Naive thymus-derived CD4-positive, alpha-beta T cell (primary cell): ENCODE results near the gene RASA3. TPM values are rescaled to one million over a fixed set of nuclear protein-coding genes. Genes with fewer than 3 reads are reported as not detected.

ENCODE experiments used
- ATAC-seq: fragments of 150-1000 bp; cut with Tn5 transposase; 2 replicates; pipeline ENCODE4 v1.10.0; 2021; ENCODE audit warnings: mild to moderate bottlenecking, moderate library complexity
- CTCF ChIA-PET: fragments of 350-600 bp; sonication (Branson Sonifier 250); formaldehyde crosslinking; loops from one replicate; lab custom pipeline; 2021; ENCODE audit warnings: antibody characterized with exemption; lab: Charles Lee
- POLR2A ChIA-PET: fragments of 350-600 bp; sonication (Branson Sonifier 250); formaldehyde crosslinking; loops from one replicate; lab custom pipeline; 2021; ENCODE audit warnings: antibody characterized with exemption, inconsistent platforms; lab: Charles Lee
- DNase-seq, 9 donors: peaks; one replicate each; pipeline versions ENCODE4 v3.0.0 to v3.0.0-alpha.2; 2020 to 2022; ENCODE audit warnings: mixed read lengths in 1 of 9
- H3K27ac ChIP-seq: one replicate; pipeline ENCODE4 v1.7.0; 2013; ENCODE audit warnings: mild to moderate bottlenecking, low read depth, low read length, moderate library complexity
- H3K27me3 ChIP-seq, 2 donors: one replicate each; pipeline ENCODE4 v1.7.0; 2013; ENCODE audit warnings: low read length in 2 of 2, mild to moderate bottlenecking in 2 of 2, moderate library complexity in 2 of 2; ENCODE audit not compliant: control insufficient read depth in 2 of 2, insufficient read depth in 2 of 2
- H3K36me3 ChIP-seq, 3 experiments: 1 replicate in 2 of 3; 2 replicates in 1 of 3; pipeline ENCODE4 v1.7.0; 2013; ENCODE audit warnings: low read length in 3 of 3, mild to moderate bottlenecking in 3 of 3, moderate library complexity in 1 of 3; ENCODE audit not compliant: insufficient read depth in 3 of 3, control insufficient read depth in 2 of 3
- H3K4me1 ChIP-seq, 2 donors: one replicate each; pipeline ENCODE4 v1.7.0; 2013; ENCODE audit warnings: low read length in 2 of 2, mild to moderate bottlenecking in 2 of 2, moderate library complexity in 1 of 2; ENCODE audit not compliant: control insufficient read depth in 2 of 2, insufficient read depth in 2 of 2
- H3K4me3 ChIP-seq: 2 replicates; pipeline ENCODE4 v1.7.0; 2013; ENCODE audit warnings: mild to moderate bottlenecking, low read length
- H3K9me3 ChIP-seq, 3 experiments: 1 replicate in 2 of 3; 2 replicates in 1 of 3; pipeline ENCODE4 v1.7.0; 2013; ENCODE audit warnings: low read length in 3 of 3; ENCODE audit not compliant: control insufficient read depth in 2 of 3
- H3K27ac Mint-ChIP-seq, 9 donors: one replicate each; pipeline ENCODE4 v1.8.0; 2020 to 2022; ENCODE audit warnings: mixed read lengths in 9 of 9, mild to moderate bottlenecking in 8 of 9, moderate library complexity in 5 of 9, inconsistent platforms in 2 of 9
- H3K27me3 Mint-ChIP-seq, 5 donors: one replicate each; pipeline ENCODE4 v1.8.0; 2021 to 2022; ENCODE audit warnings: mixed read lengths in 5 of 5, mild to moderate bottlenecking in 1 of 5
- H3K36me3 Mint-ChIP-seq, 5 donors: one replicate each; pipeline ENCODE4 v1.8.0; 2020 to 2022; ENCODE audit warnings: mixed read lengths in 5 of 5, mild to moderate bottlenecking in 3 of 5, inconsistent platforms in 1 of 5
- H3K4me1 Mint-ChIP-seq, 7 donors: one replicate each; pipeline ENCODE4 v1.8.0; 2020 to 2022; ENCODE audit warnings: mixed read lengths in 7 of 7, mild to moderate bottlenecking in 3 of 7, inconsistent platforms in 1 of 7
- H3K4me3 Mint-ChIP-seq, 10 donors: one replicate each; pipeline ENCODE4 v1.8.0; 2020 to 2022; ENCODE audit warnings: mild to moderate bottlenecking in 10 of 10, mixed read lengths in 10 of 10, moderate library complexity in 6 of 10, inconsistent platforms in 2 of 10
- H3K9me3 Mint-ChIP-seq, 11 donors: one replicate each; pipeline ENCODE4 v1.8.0; 2020 to 2022; ENCODE audit warnings: mixed read lengths in 11 of 11, mild to moderate bottlenecking in 4 of 11, inconsistent platforms in 1 of 11, moderate library complexity in 1 of 11
- intact Hi-C, 2 donors: fragments of 100-400 bp; cut with micrococcal nuclease; formaldehyde crosslinking; loops; one replicate each; pipeline ENCODE4 v1.15.1; 2023
- polyA plus RNA-seq, 2 donors: library from polyadenylated mRNA; unstranded; fragments of 300-500 nt; fragmentation: Illumina TruSeq; gene quantifications; one replicate each; pipeline ENCODE4 v1.2.3, GENCODE V29; 2021
- total RNA-seq, 6 experiments: library from RNA in 5 of 6; stranded (reverse) in 5 of 6; gene quantifications; 1 replicate in 5 of 6; 2 replicates in 1 of 6; pipeline ENCODE4 v1.2.3 and lab custom pipeline; 2021 to 2026

RASA3 gene
- total and polyA plus RNA-seq, 7 experiments from 2014 or later, result 109 to 227 (median 195) TPM

DNA sequence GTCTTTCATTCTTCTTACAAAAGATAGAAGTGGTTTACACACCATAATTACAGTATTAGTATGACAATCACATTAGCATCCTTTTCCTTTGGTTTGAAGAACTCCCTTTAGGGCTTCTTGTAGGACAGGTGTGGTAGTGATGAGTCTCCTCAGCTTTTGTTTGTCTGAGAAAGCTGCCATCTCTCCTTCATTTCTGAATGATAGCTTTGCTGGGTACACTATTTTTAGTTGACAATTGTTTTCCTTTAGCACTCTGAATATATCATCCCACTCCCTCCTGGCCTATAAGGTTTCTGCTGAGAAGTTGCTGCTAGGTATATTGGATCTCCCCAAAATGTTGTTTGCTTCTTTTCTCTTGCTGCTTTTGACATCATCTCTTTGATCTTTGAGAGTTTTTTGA lies 39.3 kb downstream of the RASA3 start:
- Mint-ChIP-seq H3K4me3 (peak overlapping the region in 4 of 10 donors; percentile 10 to 51 (median 32)), H3K27me3 (no peaks in the 10 kb centered on the region), H3K27ac (peak overlapping the region in 8 of 9 donors; percentile 52 to 79 (median 73)), H3K36me3 (peaks cover 21 to 75% (median 67%) of the 10 kb centered on the region in 5 donors), H3K4me1 (peaks cover 28 to 95% (median 71%) of the 10 kb centered on the region in 7 donors), H3K9me3 (peaks cover 10 to 49% (median 30%) of the 10 kb centered on the region in 11 donors)
- Histone ChIP-seq H3K4me3 (no peak overlapping the region), H3K4me1 (peaks cover 39 to 50% of the 10 kb centered on the region in 2 donors), H3K9me3 (peaks cover 5 to 23% (median 9%) of the 10 kb centered on the region in 3 experiments), H3K27ac (no peak overlapping the region), H3K36me3 (peaks cover 0 to 44% (median 0%) of the 10 kb centered on the region in 3 experiments), H3K27me3 (no peaks in the 10 kb centered on the region)
- ChIA-PET CTCF (interaction anchor here (1.6 kb wide), 1 partner anchor 16 kb away, joined by 3 read pairs; no protein-coding TSS in a partner anchor), POLR2A (interaction anchor here (1.2 to 1.7 kb wide), 4 partner anchors 12 to 28 kb away, joined by 4 to 8 read pairs (median 5); no protein-coding TSS in a partner anchor)
- no peak for ATAC-seq
- no peak for DNase-seq
- intact Hi-C loops, result no loop called here

- Mint-ChIP-seq H3K27me3 (no peaks in the 10 kb centered on the region), H3K4me3 (peak overlapping the region in 2 of 10 donors; percentile 51 to 62), H3K36me3 (peaks cover 18 to 80% (median 65%) of the 10 kb centered on the region in 5 donors), H3K27ac (peak overlapping the region in 6 of 9 donors; percentile 4 to 78 (median 50)), H3K4me1 (peaks cover 26 to 92% (median 64%) of the 10 kb centered on the region in 7 donors), H3K9me3 (peaks cover 10 to 49% (median 29%) of the 10 kb centered on the region in 11 donors)
- Histone ChIP-seq H3K27me3 (no peaks in the 10 kb centered on the region), H3K27ac (no peak overlapping the region), H3K9me3 (peaks cover 5 to 23% (median 9%) of the 10 kb centered on the region in 3 experiments), H3K4me3 (no peak overlapping the region), H3K36me3 (peaks cover 0 to 43% (median 0%) of the 10 kb centered on the region in 3 experiments), H3K4me1 (peaks cover 32 to 44% of the 10 kb centered on the region in 2 donors)
- no peak for DNase-seq
- intact Hi-C loops, result no loop called here
- ATAC-seq, result no peak
- ChIA-PET POLR2A (interaction anchor here (0.6 kb wide), 1 partner anchor 131 kb away, joined by 3 read pairs; no protein-coding TSS in a partner anchor), CTCF (no interaction called here)
Observed at GRCh38 chr13:114092468-114092867, 40.0 kb downstream of the RASA3 start.

DNA sequence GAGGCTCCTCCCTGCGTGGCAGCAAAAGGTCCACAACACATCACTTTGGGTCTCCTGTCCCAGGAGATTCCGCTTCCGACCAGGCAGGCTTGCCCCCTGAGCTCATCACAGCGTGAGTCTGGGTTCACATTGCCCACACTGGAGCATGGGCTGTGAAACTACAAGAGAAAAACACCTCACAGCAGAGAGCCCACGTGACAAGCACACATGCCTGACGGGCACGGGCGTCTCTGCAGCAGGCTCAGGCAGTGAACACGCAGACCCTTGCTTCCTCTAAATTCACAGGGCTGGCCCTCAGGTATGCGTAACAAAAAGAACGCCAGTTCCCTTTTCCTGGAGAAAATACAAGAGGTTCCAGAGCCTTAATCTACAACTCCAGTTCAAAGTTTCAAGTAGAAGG lies 41.9 kb downstream of the RASA3 start:
- peak overlapping the region in 8 of 9 donors; percentile 28 to 86 (median 86) for H3K27ac Mint-ChIP-seq
- no peak for DNase-seq
- peak overlapping the region; percentile 4 for H3K27ac ChIP-seq
- peaks cover 0 to 28% (median 0%) of the 10 kb centered on the region in 3 experiments for H3K36me3 ChIP-seq
- ChIA-PET CTCF (interaction anchor here (1.4 kb wide), 1 partner anchor 19 kb away, joined by 4 read pairs; no protein-coding TSS in a partner anchor), POLR2A (interaction anchor here (1.0 kb wide), 1 partner anchor 22 kb away, joined by 3 read pairs; no protein-coding TSS in a partner anchor)
- peak; percentile 57 for ATAC-seq
- H3K4me3 ChIP-seq, result no peak overlapping the region
- H3K4me1 Mint-ChIP-seq, result peaks cover 7 to 76% (median 44%) of the 10 kb centered on the region in 7 donors
- peaks cover 10 to 49% (median 30%) of the 10 kb centered on the region in 11 donors for H3K9me3 Mint-ChIP-seq
- peaks cover 11 to 65% (median 47%) of the 10 kb centered on the region in 5 donors for H3K36me3 Mint-ChIP-seq
- H3K4me1 ChIP-seq, result peaks cover 13 to 24% of the 10 kb centered on the region in 2 donors
- peak overlapping the region in 7 of 10 donors; percentile 23 to 53 (median 42) for H3K4me3 Mint-ChIP-seq
- no peaks in the 10 kb centered on the region for H3K27me3 ChIP-seq
- H3K9me3 ChIP-seq, result peaks cover 5 to 23% (median 9%) of the 10 kb centered on the region in 3 experiments
- no peaks in the 10 kb centered on the region for H3K27me3 Mint-ChIP-seq
- intact Hi-C loops, result no loop called here

DNA sequence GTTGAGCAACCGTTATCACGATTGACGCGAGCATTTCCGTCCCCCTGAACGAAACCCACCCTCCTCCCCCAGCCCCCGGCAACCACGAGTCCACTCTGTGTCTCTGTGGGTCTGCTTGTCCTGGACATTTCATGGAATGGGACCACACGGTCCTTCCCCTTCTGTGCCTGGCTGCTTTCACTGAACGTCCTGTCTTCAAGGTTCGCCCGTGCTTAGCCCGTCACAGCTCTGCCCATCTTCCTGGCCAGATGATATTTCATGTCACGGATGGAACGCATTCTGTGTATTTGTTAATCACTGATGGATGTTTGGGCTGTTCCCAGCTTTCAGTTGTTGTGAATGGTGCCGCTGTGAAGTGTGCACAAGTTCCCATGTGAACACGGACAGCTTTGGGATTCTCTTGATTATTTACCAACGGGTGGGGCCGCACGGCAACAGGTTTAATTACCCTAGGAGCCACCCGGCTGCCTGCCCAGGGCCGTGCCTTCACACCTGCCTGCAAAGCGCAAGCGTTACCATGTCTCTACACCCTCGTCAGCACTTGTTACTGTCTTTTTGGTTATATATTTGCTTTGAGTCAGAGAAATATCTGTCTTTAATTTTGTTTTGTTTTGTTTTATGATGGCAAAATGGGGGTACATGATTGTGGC lies 42.5 kb downstream of the RASA3 start:
- peak overlapping the region in 7 of 9 donors; percentile 55 to 86 (median 86) for H3K27ac Mint-ChIP-seq
- peaks cover 4 to 70% (median 38%) of the 10 kb centered on the region in 7 donors for H3K4me1 Mint-ChIP-seq
- no peak for DNase-seq
- Histone ChIP-seq H3K9me3 (peaks cover 5 to 23% (median 9%) of the 10 kb centered on the region in 3 experiments), H3K27ac (peak overlapping the region; percentile 4), H3K27me3 (no peaks in the 10 kb centered on the region), H3K36me3 (peaks cover 0 to 22% (median 0%) of the 10 kb centered on the region in 3 experiments), H3K4me1 (peaks cover 7 to 19% of the 10 kb centered on the region in 2 donors), H3K4me3 (no peak overlapping the region)
- peaks cover 11 to 61% (median 44%) of the 10 kb centered on the region in 5 donors for H3K36me3 Mint-ChIP-seq
- ChIA-PET POLR2A (interaction anchor here (1.0 kb wide), 1 partner anchor 22 kb away, joined by 3 read pairs; no protein-coding TSS in a partner anchor), CTCF (no interaction called here)
- no peak for ATAC-seq
- H3K27me3 Mint-ChIP-seq, result no peaks in the 10 kb centered on the region
- peak overlapping the region in 7 of 10 donors; percentile 23 to 58 (median 42) for H3K4me3 Mint-ChIP-seq
- intact Hi-C loops, result no loop called here
- peaks cover 10 to 48% (median 30%) of the 10 kb centered on the region in 11 donors for H3K9me3 Mint-ChIP-seq

GRCh38 chr13:114089341-114089740 lies 43.1 kb downstream of the RASA3 start:
- no peaks in the 10 kb centered on the region for H3K27me3 ChIP-seq
- H3K4me3 ChIP-seq, result no peak overlapping the region
- peak overlapping the region in 4 of 9 donors; percentile 38 to 86 (median 77) for H3K27ac Mint-ChIP-seq
- H3K4me3 Mint-ChIP-seq, result peak overlapping the region in 1 of 10 donors; percentile 38
- no peak for DNase-seq
- H3K36me3 Mint-ChIP-seq, result peaks cover 11 to 60% (median 42%) of the 10 kb centered on the region in 5 donors
- no peaks in the 10 kb centered on the region for H3K27me3 Mint-ChIP-seq
- H3K4me1 Mint-ChIP-seq, result peaks cover 3 to 65% (median 34%) of the 10 kb centered on the region in 7 donors
- peaks cover 0 to 21% (median 0%) of the 10 kb centered on the region in 3 experiments for H3K36me3 ChIP-seq
- ATAC-seq, result peak; percentile 27
- intact Hi-C loops, result no loop called here
- H3K4me1 ChIP-seq, result peaks cover 6 to 19% of the 10 kb centered on the region in 2 donors
- CTCF ChIA-PET, result no interaction called here
- H3K9me3 ChIP-seq, result peaks cover 5 to 23% (median 9%) of the 10 kb centered on the region in 3 experiments
- POLR2A ChIA-PET, result no interaction called here
- H3K9me3 Mint-ChIP-seq, result peaks cover 10 to 42% (median 30%) of the 10 kb centered on the region in 11 donors
- H3K27ac ChIP-seq, result no peak overlapping the region

DNA sequence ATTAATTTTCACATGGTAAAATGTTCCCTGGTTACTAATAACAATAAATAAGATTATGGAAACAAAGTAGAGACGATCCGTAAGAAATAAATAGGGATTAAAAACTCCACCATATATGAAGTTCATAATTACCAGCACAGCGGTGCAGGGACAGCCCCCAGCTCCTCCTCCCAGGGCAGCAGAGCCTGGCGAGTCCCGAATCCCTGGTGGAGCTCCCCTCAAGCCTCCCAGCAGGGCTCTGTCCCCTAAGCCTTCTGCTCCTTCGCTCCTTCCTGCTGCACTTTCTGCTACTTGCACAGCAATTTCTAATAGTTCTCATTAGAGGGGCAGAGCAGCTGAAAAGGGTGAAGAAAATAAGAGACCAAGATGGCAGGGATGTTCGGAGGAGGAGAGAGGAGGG lies 43.6 kb downstream of the RASA3 start:
- ChIA-PET CTCF (interaction anchor here (0.7 kb wide), 1 partner anchor 340 kb away, joined by 3 read pairs; no protein-coding TSS in a partner anchor), POLR2A (no interaction called here)
- H3K9me3 ChIP-seq, result peaks cover 5 to 23% (median 9%) of the 10 kb centered on the region in 3 experiments
- no peak for ATAC-seq
- Mint-ChIP-seq H3K36me3 (peaks cover 8 to 55% (median 37%) of the 10 kb centered on the region in 5 donors), H3K27ac (peak overlapping the region in 4 of 9 donors; percentile 38 to 71 (median 56)), H3K9me3 (peaks cover 9 to 38% (median 26%) of the 10 kb centered on the region in 11 donors), H3K4me3 (peak overlapping the region in 4 of 10 donors; percentile 12 to 38 (median 29)), H3K27me3 (no peaks in the 10 kb centered on the region), H3K4me1 (peaks cover 0 to 60% (median 30%) of the 10 kb centered on the region in 7 donors)
- no peaks in the 10 kb centered on the region for H3K27me3 ChIP-seq
- intact Hi-C loops, result no loop called here
- no peak overlapping the region for H3K4me3 ChIP-seq
- no peak overlapping the region for H3K27ac ChIP-seq
- peaks cover 0 to 21% (median 0%) of the 10 kb centered on the region in 3 experiments for H3K36me3 ChIP-seq
- no peak for DNase-seq
- H3K4me1 ChIP-seq, result peaks cover under 1 to 19% of the 10 kb centered on the region in 2 donors
